ENCODE data around the gene CHAC1. TPM values are rescaled to one million over a fixed set of nuclear protein-coding genes. Genes with fewer than 3 reads are reported as not detected.

CHAC1 gene
- polyA plus RNA-seq, 1 donor from 2014 or later: 3.6 TPM

DNA sequence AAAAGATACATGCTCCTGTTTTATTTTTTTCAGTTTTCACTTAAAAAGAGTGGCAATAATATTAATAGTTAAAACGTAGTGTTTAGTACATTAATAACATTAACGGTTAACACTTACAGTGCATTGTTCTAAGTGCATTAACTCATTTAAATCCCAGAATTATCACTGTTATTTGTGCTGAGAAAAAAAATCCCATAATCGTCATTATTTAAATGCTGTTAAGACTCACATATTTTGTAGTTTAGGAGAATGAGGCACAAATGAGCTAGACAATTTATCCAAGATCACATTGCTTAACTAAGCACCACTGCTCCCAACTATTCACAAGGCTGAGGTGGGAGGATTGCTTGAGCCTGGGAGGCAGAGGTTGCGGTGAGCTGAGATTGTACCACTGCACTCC, 34.9 kb downstream of the CHAC1 start:
- Histone ChIP-seq H3K9ac (ENCODE audit: low read length) (no peak overlapping the region), H3K4me2 (ENCODE audit: low read length) (no peak overlapping the region), H4K20me1 (ENCODE audit: insufficient read depth) (no peaks in the 10 kb centered on the region), H3K79me2 (replicated peaks; ENCODE audit: insufficient read depth, low read length) (no peaks in the 10 kb centered on the region), H3K27ac (ENCODE audit: low read length) (no peak overlapping the region), H2AFZ (ENCODE audit: low read depth, low read length) (no peak overlapping the region), H3K9me2 (ENCODE audit: insufficient read depth, low read length) (no peaks in the 10 kb centered on the region), H3K27me3 (ENCODE audit: insufficient read depth, low read depth, low read length) (no peaks in the 10 kb centered on the region), H3K9me3 (ENCODE audit: low read length) (no peaks in the 10 kb centered on the region), H3F3A (ENCODE audit: insufficient read depth, low read length, poor library complexity, severe bottlenecking) (no peaks in the 10 kb centered on the region), H3K36me3 (ENCODE audit: insufficient read depth, low read length) (no peaks in the 10 kb centered on the region), H3K4me3 (ENCODE audit: low read length) (no peak overlapping the region)
- TF ChIP-seq RAD21 (conservative IDR thresholded peaks at IDR 0.05) (no peak), SMC3 (conservative IDR thresholded peaks at IDR 0.05; ENCODE audit: poor library complexity) (no peak), EP300 (conservative IDR thresholded peaks at IDR 0.05; ENCODE audit: poor library complexity, severe bottlenecking) (no peak), EZH2 (IDR thresholded peaks at IDR 0.05; ENCODE audit: borderline replicate concordance, insufficient read depth, low read length, poor library complexity, severe bottlenecking) (no peak), TAF1 (IDR thresholded peaks at IDR 0.05; ENCODE audit: low read depth) (no peak), POLR2AphosphoS5 (IDR thresholded peaks at IDR 0.05) (no peak), MXI1 (conservative IDR thresholded peaks at IDR 0.05; ENCODE audit: poor library complexity, severe bottlenecking) (no peak)
- TF ChIP-seq, protein P1, sequence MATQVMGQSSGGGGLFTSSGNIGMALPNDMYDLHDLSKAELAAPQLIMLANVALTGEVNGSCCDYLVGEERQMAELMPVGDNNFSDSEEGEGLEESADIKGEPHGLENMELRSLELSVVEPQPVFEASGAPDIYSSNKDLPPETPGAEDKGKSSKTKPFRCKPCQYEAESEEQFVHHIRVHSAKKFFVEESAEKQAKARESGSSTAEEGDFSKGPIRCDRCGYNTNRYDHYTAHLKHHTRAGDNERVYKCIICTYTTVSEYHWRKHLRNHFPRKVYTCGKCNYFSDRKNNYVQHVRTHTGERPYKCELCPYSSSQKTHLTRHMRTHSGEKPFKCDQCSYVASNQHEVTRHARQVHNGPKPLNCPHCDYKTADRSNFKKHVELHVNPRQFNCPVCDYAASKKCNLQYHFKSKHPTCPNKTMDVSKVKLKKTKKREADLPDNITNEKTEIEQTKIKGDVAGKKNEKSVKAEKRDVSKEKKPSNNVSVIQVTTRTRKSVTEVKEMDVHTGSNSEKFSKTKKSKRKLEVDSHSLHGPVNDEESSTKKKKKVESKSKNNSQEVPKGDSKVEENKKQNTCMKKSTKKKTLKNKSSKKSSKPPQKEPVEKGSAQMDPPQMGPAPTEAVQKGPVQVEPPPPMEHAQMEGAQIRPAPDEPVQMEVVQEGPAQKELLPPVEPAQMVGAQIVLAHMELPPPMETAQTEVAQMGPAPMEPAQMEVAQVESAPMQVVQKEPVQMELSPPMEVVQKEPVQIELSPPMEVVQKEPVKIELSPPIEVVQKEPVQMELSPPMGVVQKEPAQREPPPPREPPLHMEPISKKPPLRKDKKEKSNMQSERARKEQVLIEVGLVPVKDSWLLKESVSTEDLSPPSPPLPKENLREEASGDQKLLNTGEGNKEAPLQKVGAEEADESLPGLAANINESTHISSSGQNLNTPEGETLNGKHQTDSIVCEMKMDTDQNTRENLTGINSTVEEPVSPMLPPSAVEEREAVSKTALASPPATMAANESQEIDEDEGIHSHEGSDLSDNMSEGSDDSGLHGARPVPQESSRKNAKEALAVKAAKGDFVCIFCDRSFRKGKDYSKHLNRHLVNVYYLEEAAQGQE (IDR thresholded peaks at IDR 0.05; ENCODE audit: borderline replicate concordance): no peak
- TF ChIP-seq, protein P2, sequence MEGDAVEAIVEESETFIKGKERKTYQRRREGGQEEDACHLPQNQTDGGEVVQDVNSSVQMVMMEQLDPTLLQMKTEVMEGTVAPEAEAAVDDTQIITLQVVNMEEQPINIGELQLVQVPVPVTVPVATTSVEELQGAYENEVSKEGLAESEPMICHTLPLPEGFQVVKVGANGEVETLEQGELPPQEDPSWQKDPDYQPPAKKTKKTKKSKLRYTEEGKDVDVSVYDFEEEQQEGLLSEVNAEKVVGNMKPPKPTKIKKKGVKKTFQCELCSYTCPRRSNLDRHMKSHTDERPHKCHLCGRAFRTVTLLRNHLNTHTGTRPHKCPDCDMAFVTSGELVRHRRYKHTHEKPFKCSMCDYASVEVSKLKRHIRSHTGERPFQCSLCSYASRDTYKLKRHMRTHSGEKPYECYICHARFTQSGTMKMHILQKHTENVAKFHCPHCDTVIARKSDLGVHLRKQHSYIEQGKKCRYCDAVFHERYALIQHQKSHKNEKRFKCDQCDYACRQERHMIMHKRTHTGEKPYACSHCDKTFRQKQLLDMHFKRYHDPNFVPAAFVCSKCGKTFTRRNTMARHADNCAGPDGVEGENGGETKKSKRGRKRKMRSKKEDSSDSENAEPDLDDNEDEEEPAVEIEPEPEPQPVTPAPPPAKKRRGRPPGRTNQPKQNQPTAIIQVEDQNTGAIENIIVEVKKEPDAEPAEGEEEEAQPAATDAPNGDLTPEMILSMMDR (IDR thresholded peaks at IDR 0.05; ENCODE audit: poor library complexity, severe bottlenecking): no peak

DNA sequence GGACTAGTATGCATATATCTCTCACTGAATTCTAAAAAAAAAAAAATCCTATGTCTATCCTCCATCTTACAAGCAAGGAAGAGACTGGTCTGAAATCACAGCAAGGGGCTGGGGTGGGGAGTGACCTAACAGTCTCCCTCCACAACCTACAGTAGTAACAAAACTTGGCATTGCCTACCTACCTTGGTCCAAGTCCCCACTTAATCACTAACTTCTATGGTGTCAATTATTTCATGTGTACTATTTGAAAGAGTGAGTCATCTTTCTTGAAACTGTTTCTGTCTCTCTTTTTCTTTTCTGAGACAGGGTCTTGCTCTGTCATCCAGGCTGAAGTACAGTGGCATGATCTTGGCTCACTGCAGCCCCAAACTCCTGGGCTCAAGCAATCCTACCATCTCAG, 36.8 kb downstream of the CHAC1 start:
- Histone ChIP-seq H3K27me3 (ENCODE audit: insufficient read depth, low read depth, low read length) (no peaks in the 10 kb centered on the region), H3K4me2 (ENCODE audit: low read length) (no peak overlapping the region), H3K4me3 (ENCODE audit: low read length) (no peak overlapping the region), H3K36me3 (ENCODE audit: insufficient read depth, low read length) (no peaks in the 10 kb centered on the region), H3F3A (ENCODE audit: insufficient read depth, low read length, poor library complexity, severe bottlenecking) (no peaks in the 10 kb centered on the region), H4K20me1 (ENCODE audit: insufficient read depth) (no peaks in the 10 kb centered on the region), H3K79me2 (replicated peaks; ENCODE audit: insufficient read depth, low read length) (no peaks in the 10 kb centered on the region), H3K27ac (ENCODE audit: low read length) (no peak overlapping the region), H3K9me2 (ENCODE audit: insufficient read depth, low read length) (no peaks in the 10 kb centered on the region), H3K9ac (ENCODE audit: low read length) (no peak overlapping the region), H3K9me3 (ENCODE audit: low read length) (no peaks in the 10 kb centered on the region), H2AFZ (ENCODE audit: low read depth, low read length) (no peak overlapping the region)
- no peak for TF ChIP-seq TAF1 (IDR thresholded peaks at IDR 0.05; ENCODE audit: low read depth)

DNA sequence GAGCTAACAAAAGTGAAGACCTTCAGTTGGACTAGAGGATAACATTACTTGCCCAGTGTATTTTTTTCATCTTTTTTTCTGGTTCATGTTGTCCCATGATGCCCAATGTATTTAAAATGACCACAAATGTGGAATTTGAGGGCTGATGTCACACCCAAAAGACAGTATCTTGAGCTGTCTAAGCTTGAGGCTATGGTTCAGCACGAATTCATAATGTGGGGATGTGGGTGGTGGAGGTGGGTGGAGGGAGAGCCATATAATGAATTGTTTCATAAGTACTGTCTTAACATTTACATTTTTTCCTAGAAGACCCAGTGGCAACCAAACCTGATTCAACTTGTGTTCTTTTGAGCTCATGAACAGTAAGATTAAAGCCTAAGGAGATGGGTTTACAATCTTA, 37.5 kb downstream of the CHAC1 start:
- H3K27me3 ChIP-seq (ENCODE audit: insufficient read depth, low read depth, low read length): no peaks in the 10 kb centered on the region
- TF ChIP-seq EZH2 (IDR thresholded peaks at IDR 0.05; ENCODE audit: borderline replicate concordance, insufficient read depth, low read length, poor library complexity, severe bottlenecking) (no peak), POLR2AphosphoS5 (IDR thresholded peaks at IDR 0.05) (no peak), MXI1 (conservative IDR thresholded peaks at IDR 0.05; ENCODE audit: poor library complexity, severe bottlenecking) (no peak), EP300 (conservative IDR thresholded peaks at IDR 0.05; ENCODE audit: poor library complexity, severe bottlenecking) (no peak), TAF1 (IDR thresholded peaks at IDR 0.05; ENCODE audit: low read depth) (no peak), SMC3 (conservative IDR thresholded peaks at IDR 0.05; ENCODE audit: poor library complexity) (no peak), RAD21 (conservative IDR thresholded peaks at IDR 0.05) (no peak)
- TF ChIP-seq, protein P1 (IDR thresholded peaks at IDR 0.05; ENCODE audit: borderline replicate concordance): no peak
- TF ChIP-seq, protein P2 (IDR thresholded peaks at IDR 0.05; ENCODE audit: poor library complexity, severe bottlenecking): no peak
- H2AFZ ChIP-seq (ENCODE audit: low read depth, low read length): no peak overlapping the region
- no peak overlapping the region for H3K4me3 ChIP-seq (ENCODE audit: low read length)
- H3F3A ChIP-seq (ENCODE audit: insufficient read depth, low read length, poor library complexity, severe bottlenecking): no peaks in the 10 kb centered on the region
- H3K9me3 ChIP-seq (ENCODE audit: low read length): no peaks in the 10 kb centered on the region
- no peak overlapping the region for H3K27ac ChIP-seq (ENCODE audit: low read length)
- no peaks in the 10 kb centered on the region for H3K79me2 ChIP-seq (replicated peaks; ENCODE audit: insufficient read depth, low read length)
- H4K20me1 ChIP-seq (ENCODE audit: insufficient read depth): no peaks in the 10 kb centered on the region
- H3K9ac ChIP-seq (ENCODE audit: low read length): no peak overlapping the region
- H3K36me3 ChIP-seq (ENCODE audit: insufficient read depth, low read length): no peaks in the 10 kb centered on the region
- no peak overlapping the region for H3K4me2 ChIP-seq (ENCODE audit: low read length)
- no peaks in the 10 kb centered on the region for H3K9me2 ChIP-seq (ENCODE audit: insufficient read depth, low read length)

Data from neural cell (in vitro differentiated cells).